Measurements from ENCODE around the gene OR11H6.

Gene OR11H6

GRCh38 chr14:20274062-20274461 lies 50.6 kb downstream of the OR11H6 start:
- DNase-seq = no peak
